Colonic mucosa (tissue), 4 donors: Measurements from ENCODE around the gene PRKAG2. TPM values are rescaled to one million over a fixed set of nuclear protein-coding genes. Genes with fewer than 3 reads are reported as not detected.

ENCODE experiments used
- DNase-seq: peaks from one replicate; pipeline ENCODE4 v3.0.0-alpha.2; 2020
- H3K27ac ChIP-seq: fragments of 200-600 bp; one replicate; pipeline ENCODE4 v1.8.0; 2021
- H3K27me3 ChIP-seq: fragments of 200-600 bp; one replicate; pipeline ENCODE4 v1.8.0; 2021
- H3K36me3 ChIP-seq: fragments of 200-600 bp; one replicate; pipeline ENCODE4 v1.8.0; 2021
- H3K4me1 ChIP-seq: fragments of 200-600 bp; one replicate; pipeline ENCODE4 v1.8.0; 2021; ENCODE audit warnings: mild to moderate bottlenecking
- H3K4me3 ChIP-seq: fragments of 200-600 bp; one replicate; pipeline ENCODE4 v1.8.0; 2021
- H3K9ac ChIP-seq, 2 donors: one replicate each; pipeline ENCODE4 v1.7.0; 2013; ENCODE audit warnings: control low read depth in 2 of 2, low read depth in 2 of 2, low read length in 2 of 2
- H3K9me3 ChIP-seq: fragments of 200-600 bp; one replicate; pipeline ENCODE4 v1.8.0; 2021
- intact Hi-C: fragments of 100-400 bp; cut with DNase I; formaldehyde crosslinking; loops from one replicate; pipeline ENCODE4 v1.14.1; 2022
- total RNA-seq, 2 donors: library from RNA; stranded (reverse); fragmentation: NEBNext Ultra II Directional in 1 of 2; extraction: Animal tissue kit (Norgen Biotek cat#: 25700) in 1 of 2; gene quantifications; one replicate each; pipeline ENCODE4 v1.2.1, GENCODE V29; 2021
- TF ChIP-seq, protein P1 (sequence below): fragments of 200-600 bp; IDR thresholded peaks from one replicate; pipeline ENCODE4 v1.8.0; 2022; ENCODE audit warnings: antibody characterized with exemption, mild to moderate bottlenecking
- donor health status: healthy.
- donor health status: DM: no; HTN: no; CAD: no.
- donor health status: DM: no; HTN: no; CAD: no.

PRKAG2 gene
- total RNA-seq: 10 to 100 TPM; 36.3 to 42.0 TPM

DNA sequence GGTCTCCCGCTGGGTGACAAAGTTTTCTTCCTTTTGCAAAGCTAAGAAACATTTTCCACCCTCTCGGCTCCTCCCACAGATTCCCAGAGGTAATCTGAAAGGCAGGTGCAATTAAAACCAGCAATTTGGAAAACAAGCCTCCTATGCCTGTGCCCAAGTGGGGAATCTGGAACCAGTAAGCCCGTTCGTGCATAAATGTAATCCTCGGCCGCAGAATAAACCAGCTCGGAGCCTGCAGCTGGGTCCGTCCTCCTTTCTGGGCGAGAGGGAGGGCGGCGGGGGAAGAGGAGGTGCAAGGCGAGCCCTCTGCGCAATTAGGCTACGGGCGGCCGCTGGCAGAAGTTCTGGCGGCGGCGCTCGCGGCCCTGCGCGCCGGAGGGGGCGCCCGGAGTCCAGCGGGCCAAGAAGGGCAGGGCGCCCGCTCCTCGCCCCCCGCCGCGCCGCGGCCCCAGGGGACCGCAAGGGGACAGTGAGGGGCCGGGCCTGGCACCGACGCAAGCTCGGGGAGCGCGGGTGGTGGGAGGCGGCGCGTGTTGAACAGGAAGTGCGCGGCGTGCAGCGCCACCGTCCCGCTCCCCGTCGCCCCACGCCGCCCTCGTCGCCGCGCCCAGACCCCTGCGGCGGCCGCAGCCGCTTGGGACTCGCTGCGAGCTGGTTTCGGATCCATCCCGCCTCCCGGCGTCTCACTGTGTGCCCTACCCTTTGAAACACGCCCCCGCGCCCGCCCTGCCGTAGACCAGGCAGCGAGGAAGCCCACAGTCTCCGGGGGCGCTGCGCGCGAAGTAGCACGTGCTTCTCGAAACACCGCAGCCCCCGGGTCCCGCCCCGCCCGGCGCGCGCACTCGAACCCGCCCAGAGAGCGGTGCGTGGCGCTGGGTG, at the start of gene PRKAG2:
Gene PRKAG2 (minus strand): TSS at position 217 of the 879 bp plus-strand sequence. CDS start 495 bp downstream, outside the sequence.
- Histone ChIP-seq H3K9me3 (no peaks in the 10 kb centered on the region), H3K4me1 (peaks cover 7% of the 10 kb centered on the region), H3K4me3 (peak within 1 kb of the TSS; percentile 71), H3K9ac (peak within 1 kb of the TSS; percentile 78 to 93), H3K27me3 (no peaks in the 10 kb centered on the region), H3K27ac (peak within 1 kb of the TSS; percentile 83), H3K36me3 (no peaks in the 10 kb centered on the region)
- TF ChIP-seq, protein P1, sequence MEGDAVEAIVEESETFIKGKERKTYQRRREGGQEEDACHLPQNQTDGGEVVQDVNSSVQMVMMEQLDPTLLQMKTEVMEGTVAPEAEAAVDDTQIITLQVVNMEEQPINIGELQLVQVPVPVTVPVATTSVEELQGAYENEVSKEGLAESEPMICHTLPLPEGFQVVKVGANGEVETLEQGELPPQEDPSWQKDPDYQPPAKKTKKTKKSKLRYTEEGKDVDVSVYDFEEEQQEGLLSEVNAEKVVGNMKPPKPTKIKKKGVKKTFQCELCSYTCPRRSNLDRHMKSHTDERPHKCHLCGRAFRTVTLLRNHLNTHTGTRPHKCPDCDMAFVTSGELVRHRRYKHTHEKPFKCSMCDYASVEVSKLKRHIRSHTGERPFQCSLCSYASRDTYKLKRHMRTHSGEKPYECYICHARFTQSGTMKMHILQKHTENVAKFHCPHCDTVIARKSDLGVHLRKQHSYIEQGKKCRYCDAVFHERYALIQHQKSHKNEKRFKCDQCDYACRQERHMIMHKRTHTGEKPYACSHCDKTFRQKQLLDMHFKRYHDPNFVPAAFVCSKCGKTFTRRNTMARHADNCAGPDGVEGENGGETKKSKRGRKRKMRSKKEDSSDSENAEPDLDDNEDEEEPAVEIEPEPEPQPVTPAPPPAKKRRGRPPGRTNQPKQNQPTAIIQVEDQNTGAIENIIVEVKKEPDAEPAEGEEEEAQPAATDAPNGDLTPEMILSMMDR: no peak
- intact Hi-C loops: loop anchor here (5.0 kb wide), 1 partner anchor 55 kb away; no protein-coding TSS in a partner anchor
- peak; percentile 77 for DNase-seq

DNA sequence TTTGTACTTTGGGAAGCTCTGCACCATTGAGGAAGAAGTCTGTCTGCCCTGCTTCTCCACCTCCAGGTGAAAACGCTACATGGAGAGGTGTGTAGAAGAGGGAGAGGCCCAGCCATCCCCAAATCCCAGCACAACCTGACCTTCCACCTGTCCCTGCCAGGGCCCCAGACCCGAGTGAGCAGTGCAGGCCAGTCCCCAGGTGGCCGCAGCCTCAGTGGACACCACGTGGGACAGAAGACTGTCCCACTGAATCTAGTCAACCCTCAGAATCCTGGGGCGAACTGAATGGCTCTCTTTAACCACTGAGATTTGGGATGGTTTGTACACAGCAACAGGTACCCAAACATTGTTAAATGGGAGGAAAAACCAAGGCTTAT, 49.4 kb upstream of the PRKAG2 start:
- Histone ChIP-seq H3K4me1 (peaks cover 22% of the 10 kb centered on the region), H3K4me3 (no peak overlapping the region), H3K36me3 (no peaks in the 10 kb centered on the region), H3K27ac (peak overlapping the region; percentile 67), H3K9me3 (no peaks in the 10 kb centered on the region), H3K27me3 (no peaks in the 10 kb centered on the region), H3K9ac (peak overlapping the region in 1 of 2 donors; percentile 52)
- TF ChIP-seq, protein P1: no peak
- intact Hi-C loops: no loop called here
- no peak for DNase-seq

DNA sequence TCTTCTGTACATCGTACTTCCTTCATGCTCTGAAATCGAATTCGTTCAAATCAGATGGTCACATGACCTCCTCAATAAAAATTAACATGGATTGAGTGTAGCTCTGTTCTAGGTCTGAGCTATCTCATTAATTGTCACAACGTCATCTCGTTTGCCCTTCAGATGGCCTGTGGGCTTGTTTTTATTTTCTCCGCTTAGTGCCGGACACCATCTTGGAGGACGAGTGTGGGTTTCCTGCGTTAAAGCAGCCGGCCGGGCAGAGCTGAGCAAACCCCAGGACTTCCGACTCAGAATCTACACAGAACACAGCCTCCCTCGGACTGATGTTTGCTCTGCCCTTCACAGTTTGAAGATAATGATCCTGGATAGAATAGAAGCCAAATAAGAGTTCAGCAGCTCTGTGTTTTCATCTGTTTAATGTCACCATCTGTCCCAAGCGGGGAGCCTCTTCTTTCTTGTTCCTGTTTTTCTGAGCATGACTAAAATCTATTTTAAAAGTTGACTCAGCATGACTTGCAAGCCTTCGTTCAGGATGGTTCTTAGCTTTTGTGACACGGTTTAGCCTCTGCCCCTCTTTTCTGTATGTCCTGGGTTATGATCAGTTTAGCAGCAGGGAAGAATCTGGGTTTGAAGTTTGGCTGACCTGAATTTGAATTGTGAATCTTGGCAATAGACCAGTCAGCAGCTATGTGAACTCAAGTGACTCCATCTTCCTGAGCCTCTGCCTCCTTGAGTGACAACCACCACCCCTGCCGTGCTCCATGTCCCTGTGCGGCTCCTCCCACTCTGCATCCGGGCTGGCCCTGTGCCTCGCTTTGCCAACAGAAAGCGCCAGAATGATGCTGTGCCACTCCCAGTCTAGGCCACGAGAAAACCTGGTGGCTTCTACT, 48.8 kb upstream of the PRKAG2 start:
- H3K9me3 ChIP-seq: no peaks in the 10 kb centered on the region
- no peak overlapping the region for H3K4me3 ChIP-seq
- peaks cover 22% of the 10 kb centered on the region for H3K4me1 ChIP-seq
- intact Hi-C loops: no loop called here
- H3K27ac ChIP-seq: peak overlapping the region; percentile 67
- DNase-seq: peak; percentile 92
- peak overlapping the region in 1 of 2 donors; percentile 52 for H3K9ac ChIP-seq
- H3K27me3 ChIP-seq: no peaks in the 10 kb centered on the region
- no peaks in the 10 kb centered on the region for H3K36me3 ChIP-seq
- TF ChIP-seq, protein P1: no peak

DNA sequence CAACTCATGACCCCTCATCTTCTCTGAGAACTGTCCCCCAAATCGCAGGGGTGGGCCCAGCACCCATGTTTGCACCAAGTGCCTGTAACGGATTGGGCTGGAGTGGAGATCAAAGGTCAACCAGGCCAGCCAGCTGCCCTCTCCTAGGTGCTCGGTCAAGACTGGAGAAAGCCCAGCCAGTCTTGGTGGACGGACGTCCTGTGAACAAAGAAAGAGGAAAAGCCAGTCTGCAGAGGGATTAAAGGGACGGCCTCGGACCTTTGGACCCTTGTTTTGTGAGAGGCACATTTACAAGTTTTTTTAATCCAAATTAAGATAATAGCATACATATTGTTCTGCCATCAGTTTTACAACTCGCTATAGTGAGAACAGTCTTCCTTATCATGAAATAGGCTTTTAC, 47.6 kb upstream of the PRKAG2 start:
- Histone ChIP-seq H3K9me3 (no peaks in the 10 kb centered on the region), H3K27me3 (no peaks in the 10 kb centered on the region), H3K9ac (peak overlapping the region in 1 of 2 donors; percentile 54), H3K27ac (peak overlapping the region; percentile 67), H3K4me3 (no peak overlapping the region), H3K4me1 (peaks cover 28% of the 10 kb centered on the region), H3K36me3 (no peaks in the 10 kb centered on the region)
- DNase-seq: peak; percentile 81
- intact Hi-C loops: no loop called here
- TF ChIP-seq, protein P1: no peak

DNA sequence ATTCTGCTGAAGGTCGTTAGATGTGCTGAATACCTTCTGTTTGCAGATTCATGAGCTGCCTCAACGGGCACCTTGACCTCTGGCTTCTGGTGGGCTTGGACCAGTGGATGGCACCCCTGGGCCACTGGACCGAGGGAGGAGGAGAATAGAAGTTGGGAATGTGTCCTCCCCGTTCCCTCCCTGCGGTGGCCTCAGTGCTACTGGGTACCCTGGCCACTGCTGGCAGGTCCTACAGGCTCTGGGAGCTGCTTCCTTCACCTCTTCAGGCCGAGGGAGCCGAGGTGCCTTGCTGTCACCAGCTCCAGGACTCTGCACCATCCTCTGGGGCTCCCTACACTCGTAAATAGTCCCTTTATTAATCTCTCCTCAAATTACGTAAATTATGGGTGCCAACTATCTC, 47.1 kb upstream of the PRKAG2 start:
- Histone ChIP-seq H3K4me1 (peaks cover 33% of the 10 kb centered on the region), H3K27me3 (no peaks in the 10 kb centered on the region), H3K9me3 (no peaks in the 10 kb centered on the region), H3K36me3 (no peaks in the 10 kb centered on the region), H3K9ac (peak overlapping the region in 1 of 2 donors; percentile 54), H3K27ac (peak overlapping the region; percentile 67), H3K4me3 (no peak overlapping the region)
- intact Hi-C loops: no loop called here
- DNase-seq: no peak
- TF ChIP-seq, protein P1: no peak
